GM21528 (cell line): ENCODE measurements around the gene KIAA0825.

Experiments used
- ATAC-seq: cut with Tn5 transposase; IDR thresholded peaks from one replicate; pipeline ENCODE4 v1.9.1; 2021; ENCODE audit warnings: mild to moderate bottlenecking, moderate library complexity; ENCODE audit not compliant: unreplicated experiment, low FRiP score

The KIAA0825 gene

GRCh38 chr5:94516148-94516547 lies 102.3 kb downstream of the KIAA0825 start:
- no peak for ATAC-seq

- no peak for ATAC-seq
Measured at GRCh38 chr5:94508461-94509148, 109.8 kb downstream of the KIAA0825 start.

DNA sequence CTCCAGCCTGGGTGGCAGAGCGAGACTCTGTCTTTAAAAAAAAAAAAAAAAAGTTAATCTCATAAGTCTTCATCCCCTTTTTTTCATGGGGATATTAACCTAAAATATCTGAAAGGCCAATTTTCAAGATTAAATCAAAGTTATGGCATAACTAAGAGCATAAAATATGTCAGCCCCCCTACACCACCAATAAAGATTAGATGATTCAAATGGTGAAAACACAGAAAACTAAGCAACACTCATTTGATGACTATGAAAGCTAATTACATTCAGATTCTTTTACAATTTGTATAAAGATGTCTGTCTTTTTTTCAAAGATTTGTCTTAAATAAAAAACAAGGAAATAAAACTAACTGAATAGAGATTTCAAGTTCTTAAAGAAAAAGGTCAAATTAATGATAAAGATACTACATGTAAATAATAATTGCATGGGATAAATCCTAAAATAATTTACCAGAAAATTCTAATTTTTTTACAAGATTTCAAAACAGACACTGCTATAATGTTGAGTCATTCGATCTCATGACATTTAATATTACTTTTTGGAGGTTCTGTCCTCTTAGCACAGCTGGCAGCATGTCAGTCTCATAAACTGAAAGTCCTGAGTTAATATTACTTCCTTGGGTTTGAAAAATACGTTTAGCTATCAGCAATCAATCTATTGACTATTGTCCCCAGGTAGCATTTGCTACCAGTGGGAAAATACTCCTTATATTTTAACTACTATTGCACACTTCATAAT lies 112.9 kb downstream of the KIAA0825 start:
- no peak for ATAC-seq

DNA sequence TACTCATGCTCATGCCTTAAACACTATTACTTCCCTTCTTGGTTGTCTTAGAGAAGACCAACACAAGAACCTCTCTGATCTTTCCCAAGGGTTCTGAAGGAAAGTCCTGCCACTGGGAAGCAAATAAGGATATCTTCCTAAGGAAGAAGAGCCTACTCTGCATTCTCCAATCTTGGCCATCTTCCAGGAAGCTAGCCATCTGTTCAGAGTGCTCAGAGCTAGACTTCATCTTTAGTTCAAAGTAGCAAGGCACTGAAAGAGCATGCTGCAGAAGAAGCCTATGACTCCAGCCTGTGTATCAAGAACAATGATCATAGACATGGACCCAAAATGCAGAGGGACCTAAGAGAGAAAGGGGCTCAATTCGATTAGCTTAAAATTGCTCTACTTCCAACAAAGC lies 114.7 kb downstream of the KIAA0825 start:
- ATAC-seq = no peak

DNA sequence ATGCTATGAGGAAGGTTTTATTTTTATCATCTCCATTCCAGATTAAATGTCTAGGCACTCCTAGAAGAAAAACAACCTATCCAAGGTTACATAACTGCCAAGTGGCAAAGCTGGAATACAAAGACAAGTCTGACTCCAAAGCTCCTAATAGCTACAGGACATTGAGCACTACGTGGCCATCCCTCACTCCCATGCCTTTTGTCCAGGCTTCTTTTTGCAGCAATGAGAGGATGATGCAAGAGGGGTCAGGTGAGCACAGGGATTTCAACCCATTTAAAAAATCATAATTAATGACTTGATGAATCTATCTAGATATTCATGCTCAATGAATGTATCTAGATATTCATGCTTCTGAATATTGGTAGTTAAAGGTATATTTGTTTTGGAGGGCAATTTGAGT lies 117.0 kb downstream of the KIAA0825 start:
- ATAC-seq = no peak

DNA sequence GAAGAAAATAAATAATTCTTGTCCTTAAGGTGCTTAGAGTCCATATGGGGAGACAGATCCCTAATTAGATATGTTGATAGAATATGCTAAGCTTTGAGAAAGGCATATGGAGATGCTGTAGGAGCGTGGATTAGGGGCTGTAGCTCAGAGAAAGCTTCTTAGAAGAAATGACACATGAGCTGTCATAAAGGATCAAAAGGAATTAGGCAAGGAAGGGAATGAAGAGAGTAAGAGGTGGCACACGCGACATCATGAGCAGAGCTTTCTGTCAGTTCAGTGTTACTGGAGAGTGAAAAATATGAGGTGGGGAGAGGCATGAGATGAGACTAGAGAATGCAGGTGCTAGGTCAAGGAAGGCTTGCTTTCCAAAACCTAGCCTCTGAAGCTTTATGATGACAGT lies 118.6 kb downstream of the KIAA0825 start:
- ATAC-seq = no peak

DNA sequence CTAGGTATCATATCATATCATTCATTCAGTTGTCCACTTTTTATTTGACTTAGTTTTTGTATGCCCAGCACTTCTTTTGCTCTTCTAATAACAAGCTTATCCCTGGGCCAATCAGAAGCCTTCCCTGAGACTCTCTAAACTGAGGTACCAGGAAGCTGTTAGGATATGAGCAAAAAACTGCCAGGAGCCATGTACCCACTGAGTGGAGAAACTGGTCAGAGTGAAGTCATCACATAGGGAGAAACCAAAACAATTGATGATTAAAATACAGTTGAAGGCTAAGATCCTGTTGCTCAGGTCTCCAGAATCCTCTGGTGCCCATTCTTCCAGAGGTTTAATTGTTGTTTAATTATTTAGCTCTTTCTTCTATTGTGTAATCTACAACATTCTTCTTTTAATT lies 120.2 kb downstream of the KIAA0825 start:
- ATAC-seq = no peak

GRCh38 chr5:94485067-94485466 lies 133.3 kb downstream of the KIAA0825 start:
- ATAC-seq = no peak

GRCh38 chr5:94481059-94481458 lies 137.3 kb downstream of the KIAA0825 start:
- ATAC-seq = no peak

GRCh38 chr5:94480486-94480885 lies 137.9 kb downstream of the KIAA0825 start:
- no peak for ATAC-seq

DNA sequence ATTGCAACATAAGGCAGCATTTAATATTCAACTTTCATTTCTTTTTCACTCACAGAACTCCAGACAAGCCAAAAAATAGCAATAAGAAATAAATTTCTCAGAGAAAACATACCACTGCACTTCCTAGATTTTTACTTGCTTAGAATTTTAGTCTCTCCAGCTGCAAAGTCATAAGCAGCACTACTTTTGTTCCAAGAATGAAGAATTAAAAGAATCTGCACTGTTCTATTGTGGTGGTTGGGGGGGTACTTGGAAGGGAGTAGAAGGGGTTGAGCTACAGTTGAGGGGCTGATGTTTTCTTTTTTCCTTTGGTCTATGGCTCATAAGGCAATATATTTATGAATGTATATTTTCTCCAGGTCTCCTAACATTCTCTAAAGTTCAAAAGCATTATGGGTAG lies 144.5 kb downstream of the KIAA0825 start:
- ATAC-seq = no peak

DNA sequence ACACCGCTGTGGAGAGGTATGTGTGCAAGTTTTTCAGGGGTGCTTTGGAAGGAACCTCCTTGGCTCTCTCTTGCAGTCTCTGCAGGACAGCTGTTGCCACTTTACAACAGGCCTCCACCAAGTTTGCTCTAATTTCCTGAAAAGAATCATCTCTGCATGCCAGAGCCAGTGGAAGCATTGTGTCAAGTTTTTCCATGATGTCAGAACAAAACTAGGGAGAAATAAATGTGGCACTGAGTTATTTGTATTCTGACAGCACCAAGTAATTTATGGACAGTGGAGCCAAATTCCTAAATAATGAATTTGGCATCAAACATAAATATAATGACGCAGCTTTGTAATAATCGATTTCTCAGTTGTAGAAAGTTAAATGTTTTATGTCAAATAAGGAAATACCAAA lies 146.9 kb downstream of the KIAA0825 start:
- no peak for ATAC-seq

- ATAC-seq = no peak
Measured at GRCh38 chr5:94470802-94471201, 147.6 kb downstream of the KIAA0825 start.

- ATAC-seq = no peak
Measured at GRCh38 chr5:94469894-94470329, 148.5 kb downstream of the KIAA0825 start.

DNA sequence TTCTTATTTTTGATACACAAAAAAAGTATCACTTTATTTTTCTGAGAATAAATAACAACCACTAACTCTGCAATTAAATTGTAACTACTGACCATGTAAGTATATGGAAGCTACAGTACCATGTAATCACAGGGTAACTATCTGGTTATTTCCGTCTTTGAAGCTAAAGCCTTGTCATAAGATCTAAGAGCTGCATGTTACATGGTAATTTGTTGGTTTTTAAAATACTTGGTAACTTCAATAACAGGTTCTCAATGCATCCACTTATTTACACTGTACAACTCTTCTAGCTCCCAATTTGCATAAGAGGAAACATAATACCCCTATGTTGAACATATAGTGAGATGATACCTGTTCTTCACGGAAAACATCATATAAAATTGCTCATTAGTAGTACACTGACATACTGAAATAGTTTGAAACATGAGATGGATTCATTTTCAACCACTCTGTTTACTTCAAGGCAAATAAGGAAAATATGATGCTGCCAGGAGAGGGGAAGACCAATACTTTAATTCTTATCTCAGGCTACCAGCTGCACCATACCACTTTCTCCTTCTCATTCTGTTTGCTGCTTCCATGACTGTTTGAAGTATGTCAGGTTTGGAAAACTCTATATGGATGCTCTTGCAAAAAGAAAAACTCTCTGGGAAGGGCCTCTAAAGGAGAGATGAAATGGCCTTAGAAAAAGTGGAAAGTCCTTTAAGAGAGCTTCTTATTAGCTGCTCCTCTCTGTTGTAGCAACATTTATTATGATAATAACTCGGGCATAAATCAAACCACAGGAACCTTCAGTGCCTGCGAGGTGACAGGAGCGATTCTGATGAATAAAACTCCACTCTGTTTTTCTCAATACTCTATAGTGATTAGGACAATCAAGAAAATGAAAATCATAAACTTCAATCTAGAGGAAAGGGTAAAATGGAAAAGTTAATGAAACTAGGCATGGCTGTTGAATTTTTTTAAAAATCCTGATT lies 150.2 kb downstream of the KIAA0825 start:
- ATAC-seq = no peak

DNA sequence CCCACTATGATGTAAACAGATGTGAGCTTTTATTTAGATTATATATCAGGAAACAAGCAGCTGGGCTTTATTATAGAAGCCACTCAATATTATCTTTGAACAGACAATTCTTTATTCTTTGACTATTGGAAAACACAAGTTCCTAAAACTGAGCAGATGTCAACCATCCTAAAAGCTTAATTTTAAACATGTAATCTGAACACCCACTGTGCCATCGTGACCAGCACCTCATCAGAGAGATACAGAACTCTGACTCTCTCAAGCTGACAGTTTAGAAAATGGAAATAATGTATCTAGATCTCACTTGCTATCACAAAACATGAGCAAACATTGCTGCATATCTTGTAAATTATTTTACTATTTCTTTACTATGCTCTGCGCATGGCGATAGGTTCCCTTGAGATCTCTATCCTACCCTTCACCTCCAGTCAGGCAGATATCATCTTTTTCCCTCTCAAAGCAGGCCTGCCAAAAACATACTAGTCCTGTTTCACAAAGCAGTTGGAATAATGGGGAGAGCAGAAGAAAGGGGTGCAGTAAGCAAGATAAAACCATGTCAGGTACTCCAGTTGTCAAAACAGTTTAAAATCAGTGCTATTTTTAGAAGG lies 151.0 kb downstream of the KIAA0825 start:
- no peak for ATAC-seq

DNA sequence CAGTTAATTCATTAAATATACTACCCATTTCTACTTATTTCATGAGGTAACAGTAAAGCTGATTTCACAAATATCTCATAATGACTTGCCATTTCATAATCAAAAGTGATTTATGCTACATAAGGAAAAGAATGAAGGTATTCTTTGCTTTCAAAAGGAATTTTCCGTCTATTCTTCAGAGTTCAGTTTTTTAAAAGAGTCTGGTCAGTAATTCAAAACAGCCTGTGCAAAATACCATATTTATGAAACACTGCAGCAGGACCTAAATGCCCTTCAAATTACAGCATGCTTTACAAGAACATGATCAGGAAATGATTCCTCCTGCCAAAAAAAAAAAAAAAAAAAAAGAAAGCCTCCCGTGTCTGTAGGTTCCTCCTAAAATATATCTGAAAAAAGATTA lies 154.7 kb downstream of the KIAA0825 start:
- ATAC-seq = no peak

GRCh38 chr5:94461131-94461530 lies 157.3 kb downstream of the KIAA0825 start:
- no peak for ATAC-seq

GRCh38 chr5:94459915-94460314 lies 158.5 kb downstream of the KIAA0825 start:
- ATAC-seq = no peak

GRCh38 chr5:94457788-94458187 lies 160.6 kb downstream of the KIAA0825 start:
- ATAC-seq = no peak

GRCh38 chr5:94445726-94446125 lies 172.7 kb downstream of the KIAA0825 start:
- no peak for ATAC-seq
